GM23338 (cell line): Measurements from ENCODE around the gene HSDL2. TPM values are rescaled to one million over a fixed set of nuclear protein-coding genes. Genes with fewer than 3 reads are reported as not detected.
A peak's percentile ranks its signal among the peaks of the same experiment; 100 is the strongest.

Experiments
- ATAC-seq: fragments of 200-7000 bp; cut with Tn5 transposase; 3 replicates; pipeline ENCODE4 v1.9.1; 2020
- DNase-seq: peaks from one replicate; pipeline ENCODE4 v3.0.0-alpha.2; 2015; ENCODE audit warnings: low spot score
- H2AFZ ChIP-seq: fragments of 200-600 bp; sonication (generic); 2 replicates; pipeline ENCODE4 v1.8.0; 2016; ENCODE audit warnings: antibody characterized with exemption, mild to moderate bottlenecking, moderate library complexity
- H3F3A ChIP-seq: fragments of 200-600 bp; sonication (generic); replicated peaks from 2 replicates; pipeline ENCODE4 v1.8.0; 2017; ENCODE audit warnings: antibody characterized with exemption, mixed run types, low read depth
- H3K27ac ChIP-seq: fragments of 200-600 bp; sonication (generic); 2 replicates; pipeline ENCODE4 v1.6.1; 2016; ENCODE audit warnings: low read depth
- H3K27me3 ChIP-seq: fragments of 200-600 bp; sonication (generic); 2 replicates; pipeline ENCODE4 v1.8.0; 2016; ENCODE audit warnings: mild to moderate bottlenecking, mixed run types, moderate library complexity; ENCODE audit not compliant: insufficient read depth
- H3K36me3 ChIP-seq: fragments of 200-600 bp; sonication (generic); 2 replicates; pipeline ENCODE4 v1.8.0; 2016; ENCODE audit warnings: mild to moderate bottlenecking; ENCODE audit not compliant: insufficient read depth
- H3K4me1 ChIP-seq: fragments of 200-600 bp; sonication (generic); 2 replicates; pipeline ENCODE4 v1.8.0; 2016; ENCODE audit warnings: mild to moderate bottlenecking, moderate library complexity; ENCODE audit not compliant: insufficient read depth
- H3K4me2 ChIP-seq: fragments of 200-600 bp; sonication (generic); 2 replicates; pipeline ENCODE4 v1.7.1; 2017; ENCODE audit warnings: mixed run types
- H3K4me3 ChIP-seq: fragments of 200-600 bp; sonication (generic); 2 replicates; pipeline ENCODE4 v1.6.1; 2016; ENCODE audit warnings: mixed run types
- H3K79me2 ChIP-seq: fragments of 200-600 bp; sonication (generic); replicated peaks from 2 replicates; pipeline ENCODE4 v1.8.0; 2017; ENCODE audit warnings: mild to moderate bottlenecking; ENCODE audit not compliant: insufficient read depth
- H3K9me2 ChIP-seq: fragments of 200-600 bp; sonication (generic); 2 replicates; pipeline ENCODE4 v1.8.0; 2017; ENCODE audit not compliant: insufficient read depth
- H4K20me1 ChIP-seq: fragments of 200-600 bp; sonication (generic); replicated peaks from 2 replicates; pipeline ENCODE4 v1.8.0; 2017; ENCODE audit warnings: mild to moderate bottlenecking; ENCODE audit not compliant: insufficient read depth
- H3K27ac Mint-ChIP-seq: 2 replicates; pipeline ENCODE4 v1.8.0; 2020; ENCODE audit warnings: inconsistent platforms, mild to moderate bottlenecking, moderate library complexity, mixed read lengths
- H3K27me3 Mint-ChIP-seq: 3 replicates; pipeline ENCODE4 v1.8.0; 2022; ENCODE audit warnings: low read depth, mild to moderate bottlenecking, moderate library complexity, mixed read lengths, inconsistent platforms; ENCODE audit not compliant: insufficient read depth, poor library complexity
- H3K36me3 Mint-ChIP-seq: 3 replicates; pipeline ENCODE4 v1.8.0; 2021; ENCODE audit warnings: low read depth, mild to moderate bottlenecking, inconsistent platforms, moderate library complexity, mixed read lengths
- H3K4me1 Mint-ChIP-seq: 3 replicates; pipeline ENCODE4 v1.8.0; 2020; ENCODE audit warnings: mild to moderate bottlenecking, inconsistent platforms, mixed read lengths
- H3K4me3 Mint-ChIP-seq: 3 replicates; pipeline ENCODE4 v1.8.0; 2021; ENCODE audit warnings: moderate library complexity, mild to moderate bottlenecking, inconsistent platforms, mixed read lengths
- H3K9me3 Mint-ChIP-seq: 3 replicates; pipeline ENCODE4 v1.8.0; 2020; ENCODE audit warnings: moderate library complexity, mild to moderate bottlenecking, inconsistent platforms, mixed read lengths
- CREB1 ChIP-seq: fragments of 250-450 bp; sonication (Bioruptor Pico); IDR thresholded peaks from 2 replicates; pipeline ENCODE4 v1.5.0; 2020; ENCODE audit warnings: low read depth, mild to moderate bottlenecking, moderate library complexity
- EZH2 ChIP-seq: fragments of 200-600 bp; sonication (generic); IDR thresholded peaks from one replicate; pipeline ENCODE4 v1.8.0; 2017; ENCODE audit warnings: antibody characterized with exemption, mild to moderate bottlenecking, low read depth; ENCODE audit not compliant: unreplicated experiment
- JUNB ChIP-seq: IDR thresholded peaks from one replicate; pipeline ENCODE4 v1.6.1; 2016; ENCODE audit warnings: antibody characterized with exemption; ENCODE audit not compliant: unreplicated experiment
- POLR2AphosphoS5 ChIP-seq: IDR thresholded peaks from 2 replicates; pipeline ENCODE4 v1.6.1; 2016; ENCODE audit warnings: antibody characterized with exemption, low read depth
- ZNF331 ChIP-seq: fragments of 250-450 bp; sonication (Bioruptor Pico); IDR thresholded peaks from 2 replicates; pipeline ENCODE4 v1.5.0; 2020; ENCODE audit warnings: low read depth, mild to moderate bottlenecking, moderate library complexity
- ZNF462 ChIP-seq: fragments of 250-450 bp; sonication (Bioruptor Pico); IDR thresholded peaks from 2 replicates; pipeline ENCODE4 v1.5.0; 2020; ENCODE audit warnings: mild to moderate bottlenecking, moderate library complexity
- polyA plus RNA-seq: library from polyadenylated mRNA; unstranded; fragments of >200 nt; fragmentation: Nextera tagmentation; extraction: Ambion mirVana; gene quantifications from 2 replicates; pipeline ENCODE4 v1.2.1, GENCODE V29; 2016
- total RNA-seq: library from RNA; depleted of rRNA; stranded (reverse); fragments of >200 nt; shearing (Covaris generic); gene quantifications from 2 replicates; pipeline ENCODE4 v1.2.3, GENCODE V29; 2014

The HSDL2 gene
- total and polyA plus RNA-seq, 2 experiments from 2014 or later: 11.4 to 15.3 TPM

- Mint-ChIP-seq H3K27me3 (peaks cover 16% of the 10 kb centered on the region), H3K9me3 (no peaks in the 10 kb centered on the region)
- H3K79me2 ChIP-seq: peaks cover 57% of the 10 kb centered on the region
Measured at GRCh38 chr9:112487008-112487798, 107.3 kb downstream of the HSDL2 start.

GRCh38 chr9:112487799-112488340, 108.0 kb downstream of the HSDL2 start:
- H3K36me3 Mint-ChIP-seq: peaks cover 10% of the 10 kb centered on the region
- Histone ChIP-seq H3K36me3 (no peaks in the 10 kb centered on the region), H3F3A (no peaks in the 10 kb centered on the region), H3K27ac (no peak overlapping the region), H3K4me2 (peak overlapping the region; percentile 85), H2AFZ (no peak overlapping the region), H3K9me2 (no peaks in the 10 kb centered on the region), H3K79me2 (peaks cover 64% of the 10 kb centered on the region), H3K27me3 (no peaks in the 10 kb centered on the region), H3K4me3 (peak overlapping the region; percentile 83), H3K4me1 (peaks cover 33% of the 10 kb centered on the region), H4K20me1 (peaks cover 12% of the 10 kb centered on the region)
- H3K4me1 Mint-ChIP-seq: peaks cover 34% of the 10 kb centered on the region
- H3K9me3 Mint-ChIP-seq: peaks cover under 1% of the 10 kb centered on the region; the same call in 1 of the 3 replicates
- no peak for DNase-seq
- H3K4me3 Mint-ChIP-seq: peak overlapping the region; percentile 97
- peaks cover 16% of the 10 kb centered on the region for H3K27me3 Mint-ChIP-seq
- H3K27ac Mint-ChIP-seq: peak overlapping the region; percentile 95
- ATAC-seq: no peak
- TF ChIP-seq EZH2 (no peak), CREB1 (CRISPR knock-in tag) (no peak), ZNF331 (CRISPR knock-in tag) (no peak)

More at GRCh38 chr9:112487008-112487798, 107.3 kb downstream of the HSDL2 start:
- Mint-ChIP-seq H3K36me3 (peaks cover 3% of the 10 kb centered on the region), H3K27ac (peak overlapping the region; percentile 95), H3K4me1 (peaks cover 34% of the 10 kb centered on the region), H3K4me3 (peak overlapping the region; percentile 97)
- no peak overlapping the region for H2AFZ ChIP-seq
- TF ChIP-seq CREB1 (CRISPR knock-in tag) (peak; percentile 45; the same call in 1 of the 2 replicates), JUNB (no peak)
- 0 out of 2 replicates have a peak overlapping the region, but pooled peaks have one; percentile 60 for H3K27ac ChIP-seq
- H3K36me3 ChIP-seq: no peaks in the 10 kb centered on the region
- H3K4me2 ChIP-seq: peak overlapping the region; percentile 85
- H3K9me2 ChIP-seq: no peaks in the 10 kb centered on the region
- H3K27me3 ChIP-seq: no peaks in the 10 kb centered on the region
- H3F3A ChIP-seq: no peaks in the 10 kb centered on the region
- DNase-seq (peak; percentile 71), ATAC-seq (peak; percentile 40)
- H3K4me3 ChIP-seq: peak overlapping the region; percentile 83
- H3K4me1 ChIP-seq: peaks cover 33% of the 10 kb centered on the region
- H4K20me1 ChIP-seq: peaks cover 12% of the 10 kb centered on the region

- H3K27ac Mint-ChIP-seq: 0 out of 2 replicates have a peak overlapping the region, but pooled peaks have one; percentile 10
- DNase-seq (peak; percentile 39), ATAC-seq (peak; percentile 4; the same call in 1 of the 3 replicates)
- peaks cover 22% of the 10 kb centered on the region for H3K36me3 Mint-ChIP-seq
- H3K4me3 Mint-ChIP-seq: peak overlapping the region; percentile 62
- peaks cover 76% of the 10 kb centered on the region for H3K79me2 ChIP-seq
- H3K9me2 ChIP-seq: no peaks in the 10 kb centered on the region
- H3K27me3 ChIP-seq: no peaks in the 10 kb centered on the region
- H3K4me1 Mint-ChIP-seq: peaks cover 34% of the 10 kb centered on the region
- H3K36me3 ChIP-seq: 0 out of 2 replicates have a peak, but pooled peaks cover 4% of the 10 kb centered on the region
- peak overlapping the region; percentile 83 for H3K4me3 ChIP-seq
- peaks cover 11% of the 10 kb centered on the region; the same call in 2 of the 3 replicates for H3K9me3 Mint-ChIP-seq
- H3K27me3 Mint-ChIP-seq: peaks cover 17% of the 10 kb centered on the region
- H2AFZ ChIP-seq: no peak overlapping the region
- H3K27ac ChIP-seq: no peak overlapping the region
- peaks cover 12% of the 10 kb centered on the region for H4K20me1 ChIP-seq
- peaks cover 33% of the 10 kb centered on the region for H3K4me1 ChIP-seq
- H3K4me2 ChIP-seq: peak overlapping the region; percentile 85
- no peaks in the 10 kb centered on the region for H3F3A ChIP-seq
- TF ChIP-seq ZNF462 (no peak), POLR2AphosphoS5 (no peak)
Measured at GRCh38 chr9:112489039-112489546, 109.2 kb downstream of the HSDL2 start.
